Testis (tissue), 2 donors: ENCODE measurements around the gene EGFR.

Experiments
- POLR2A ChIP-seq: fragments of 450-650 bp; IDR thresholded peaks from one replicate; pipeline ENCODE4 v1.6.1; 2017; ENCODE audit warnings: antibody characterized with exemption, mild to moderate bottlenecking, moderate library complexity
- TF ChIP-seq, protein P1 (sequence below), 3 experiments: fragments of 450-650 bp in 2 of 3; fragments of 200-600 bp in 1 of 3; sonication (generic) in 1 of 3; IDR thresholded peaks; one replicate each; pipeline ENCODE4 v1.5.1; 2016 to 2019; ENCODE audit warnings: antibody characterized with exemption in 3 of 3, mild to moderate bottlenecking in 2 of 3, moderate library complexity in 1 of 3

DNA sequence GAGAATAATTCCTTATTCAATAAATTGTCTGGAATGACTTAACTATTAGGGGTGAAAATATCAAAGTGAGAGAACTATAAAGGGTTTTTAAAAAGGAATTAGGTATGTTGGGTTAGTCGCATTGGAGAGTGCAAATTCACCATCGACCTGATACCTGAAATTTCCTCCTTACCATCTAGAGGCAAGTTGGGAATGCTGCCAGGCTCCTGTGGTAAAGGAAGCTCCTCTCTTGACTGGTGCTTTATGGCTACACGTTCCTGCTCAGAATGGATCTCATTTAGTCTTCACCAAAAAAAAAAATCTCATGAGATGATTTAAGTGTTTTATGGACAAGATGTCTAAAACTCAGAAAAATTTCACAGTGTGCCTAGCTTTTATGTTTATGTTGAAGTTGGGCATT is 129.8 kb downstream of the EGFR start:
- TF ChIP-seq, protein P1, sequence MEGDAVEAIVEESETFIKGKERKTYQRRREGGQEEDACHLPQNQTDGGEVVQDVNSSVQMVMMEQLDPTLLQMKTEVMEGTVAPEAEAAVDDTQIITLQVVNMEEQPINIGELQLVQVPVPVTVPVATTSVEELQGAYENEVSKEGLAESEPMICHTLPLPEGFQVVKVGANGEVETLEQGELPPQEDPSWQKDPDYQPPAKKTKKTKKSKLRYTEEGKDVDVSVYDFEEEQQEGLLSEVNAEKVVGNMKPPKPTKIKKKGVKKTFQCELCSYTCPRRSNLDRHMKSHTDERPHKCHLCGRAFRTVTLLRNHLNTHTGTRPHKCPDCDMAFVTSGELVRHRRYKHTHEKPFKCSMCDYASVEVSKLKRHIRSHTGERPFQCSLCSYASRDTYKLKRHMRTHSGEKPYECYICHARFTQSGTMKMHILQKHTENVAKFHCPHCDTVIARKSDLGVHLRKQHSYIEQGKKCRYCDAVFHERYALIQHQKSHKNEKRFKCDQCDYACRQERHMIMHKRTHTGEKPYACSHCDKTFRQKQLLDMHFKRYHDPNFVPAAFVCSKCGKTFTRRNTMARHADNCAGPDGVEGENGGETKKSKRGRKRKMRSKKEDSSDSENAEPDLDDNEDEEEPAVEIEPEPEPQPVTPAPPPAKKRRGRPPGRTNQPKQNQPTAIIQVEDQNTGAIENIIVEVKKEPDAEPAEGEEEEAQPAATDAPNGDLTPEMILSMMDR (IDR thresholded peaks at IDR 0.05): no peak
- TF ChIP-seq POLR2A: no peak
